Nephron (organoid): ENCODE data around the gene UBC.
"Not testable (repeated sequence)": the region's sequence is repeated elsewhere in the genome, so short reads cannot be mapped to it uniquely, and the experiment has no call there.

Source experiments
- H3K27ac Mint-ChIP-seq, 3 experiments: 2 replicates each; pipeline ENCODE4 v1.8.0; 2020; ENCODE audit warnings: mixed read lengths in 3 of 3, mild to moderate bottlenecking in 2 of 3, moderate library complexity in 1 of 3
- H3K27me3 Mint-ChIP-seq: 2 replicates; pipeline ENCODE4 v1.8.0; 2021; ENCODE audit warnings: low read depth, mild to moderate bottlenecking, moderate library complexity, mixed read lengths
- H3K36me3 Mint-ChIP-seq: 2 replicates; pipeline ENCODE4 v1.8.0; 2020; ENCODE audit warnings: low read depth, mixed read lengths
- H3K4me1 Mint-ChIP-seq: 2 replicates; pipeline ENCODE4 v1.8.0; 2020; ENCODE audit warnings: mixed read lengths
- H3K4me3 Mint-ChIP-seq, 3 experiments: 2 replicates each; pipeline ENCODE4 v1.8.0; 2020; ENCODE audit warnings: mild to moderate bottlenecking in 3 of 3, mixed read lengths in 3 of 3, moderate library complexity in 2 of 3
- H3K9me3 Mint-ChIP-seq: 2 replicates; pipeline ENCODE4 v1.8.0; 2020; ENCODE audit warnings: mixed read lengths
- CTCF ChIP-seq, 3 experiments: fragments of 200-600 bp; sonication (generic); IDR thresholded peaks; one replicate each; pipeline ENCODE4 v1.5.0; 2021; ENCODE audit warnings: antibody characterized with exemption in 3 of 3; ENCODE audit not compliant: unreplicated experiment in 3 of 3

The UBC gene

GRCh38 chr12:124939421-124940142 lies 25.1 kb upstream of the UBC start:
- no peak overlapping the region for H3K4me3 Mint-ChIP-seq
- peaks cover 9% of the 10 kb centered on the region for H3K4me1 Mint-ChIP-seq
- H3K27ac Mint-ChIP-seq = no peak overlapping the region
- no peak for TF ChIP-seq CTCF (IDR thresholded peaks at IDR 0.05; ENCODE audit: unreplicated experiment in 3 of 3)
- H3K36me3 Mint-ChIP-seq = peaks cover 4% of the 10 kb centered on the region
- H3K27me3 Mint-ChIP-seq = no peaks in the 10 kb centered on the region
- no peaks in the 10 kb centered on the region for H3K9me3 Mint-ChIP-seq

GRCh38 chr12:124939079-124939420 lies 24.6 kb upstream of the UBC start:
- no peaks in the 10 kb centered on the region for H3K9me3 Mint-ChIP-seq
- peak in 2 of 3 experiments; percentile 24 to 34 for TF ChIP-seq CTCF (IDR thresholded peaks at IDR 0.05; ENCODE audit: unreplicated experiment in 3 of 3)
- peaks cover 9% of the 10 kb centered on the region for H3K4me1 Mint-ChIP-seq
- H3K27ac Mint-ChIP-seq = no peak overlapping the region
- H3K4me3 Mint-ChIP-seq = no peak overlapping the region
- H3K36me3 Mint-ChIP-seq = peaks cover 4% of the 10 kb centered on the region
- H3K27me3 Mint-ChIP-seq = no peaks in the 10 kb centered on the region

- Mint-ChIP-seq H3K9me3 (no peaks in the 10 kb centered on the region), H3K36me3 (peaks cover 4% of the 10 kb centered on the region), H3K27me3 (no peaks in the 10 kb centered on the region), H3K4me1 (peaks cover 9% of the 10 kb centered on the region), H3K27ac (no peak overlapping the region), H3K4me3 (no peak overlapping the region)
- TF ChIP-seq CTCF (IDR thresholded peaks at IDR 0.05; ENCODE audit: unreplicated experiment in 3 of 3) = no peak
Measured at GRCh38 chr12:124938587-124938986, 24.1 kb upstream of the UBC start.

- Mint-ChIP-seq H3K9me3 (no peaks in the 10 kb centered on the region), H3K36me3 (peaks cover 1% of the 10 kb centered on the region), H3K4me1 (peaks cover 9% of the 10 kb centered on the region), H3K4me3 (peak overlapping the region in 2 of 3 experiments; percentile 34 to 62), H3K27me3 (no peaks in the 10 kb centered on the region), H3K27ac (peak overlapping the region in 1 of 3 experiments; percentile 22)
- no peak for TF ChIP-seq CTCF (IDR thresholded peaks at IDR 0.05; ENCODE audit: unreplicated experiment in 3 of 3)
Measured at GRCh38 chr12:124938108-124938507, 23.7 kb upstream of the UBC start.

- H3K27ac Mint-ChIP-seq, H3K9me3 Mint-ChIP-seq, H3K4me1 Mint-ChIP-seq, H3K36me3 Mint-ChIP-seq, H3K4me3 Mint-ChIP-seq, H3K27me3 Mint-ChIP-seq: not testable (repeated sequence)
Measured at GRCh38 chr12:124931528-124931927, 17.1 kb upstream of the UBC start.

GRCh38 chr12:124930586-124930985 lies 16.1 kb upstream of the UBC start:
- no peak overlapping the region for H3K27ac Mint-ChIP-seq
- TF ChIP-seq CTCF (IDR thresholded peaks at IDR 0.05; ENCODE audit: unreplicated experiment in 3 of 3) = no peak
- no peaks in the 10 kb centered on the region for H3K4me1 Mint-ChIP-seq
- peak overlapping the region in 2 of 3 experiments; percentile 13 to 32 for H3K4me3 Mint-ChIP-seq
- peaks cover 4% of the 10 kb centered on the region for H3K27me3 Mint-ChIP-seq
- H3K36me3 Mint-ChIP-seq = no peaks in the 10 kb centered on the region
- H3K9me3 Mint-ChIP-seq = no peaks in the 10 kb centered on the region
